ENCODE results near the gene AJAP1.

Gene AJAP1

DNA sequence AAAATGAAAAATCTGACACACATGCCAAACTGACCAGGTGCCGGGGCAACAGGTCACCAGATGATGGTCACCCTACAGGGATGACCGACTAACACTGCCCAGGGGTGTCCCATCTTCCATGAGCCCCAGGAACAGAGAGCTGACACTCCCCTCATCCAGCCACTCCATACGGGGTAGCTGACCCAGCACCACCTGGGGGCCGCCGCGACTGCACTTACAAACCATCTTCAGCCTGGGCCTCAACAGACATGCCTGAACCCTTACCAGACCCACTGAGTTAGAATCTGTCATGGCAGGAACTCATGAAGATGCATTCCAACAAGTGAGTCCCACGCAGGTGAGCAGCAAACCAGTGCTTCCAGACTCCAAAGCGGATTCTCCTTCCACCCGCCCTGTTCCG lies 31.6 kb upstream of the AJAP1 start:
- FAIRE-seq: no peak
- TF ChIP-seq, protein P1, sequence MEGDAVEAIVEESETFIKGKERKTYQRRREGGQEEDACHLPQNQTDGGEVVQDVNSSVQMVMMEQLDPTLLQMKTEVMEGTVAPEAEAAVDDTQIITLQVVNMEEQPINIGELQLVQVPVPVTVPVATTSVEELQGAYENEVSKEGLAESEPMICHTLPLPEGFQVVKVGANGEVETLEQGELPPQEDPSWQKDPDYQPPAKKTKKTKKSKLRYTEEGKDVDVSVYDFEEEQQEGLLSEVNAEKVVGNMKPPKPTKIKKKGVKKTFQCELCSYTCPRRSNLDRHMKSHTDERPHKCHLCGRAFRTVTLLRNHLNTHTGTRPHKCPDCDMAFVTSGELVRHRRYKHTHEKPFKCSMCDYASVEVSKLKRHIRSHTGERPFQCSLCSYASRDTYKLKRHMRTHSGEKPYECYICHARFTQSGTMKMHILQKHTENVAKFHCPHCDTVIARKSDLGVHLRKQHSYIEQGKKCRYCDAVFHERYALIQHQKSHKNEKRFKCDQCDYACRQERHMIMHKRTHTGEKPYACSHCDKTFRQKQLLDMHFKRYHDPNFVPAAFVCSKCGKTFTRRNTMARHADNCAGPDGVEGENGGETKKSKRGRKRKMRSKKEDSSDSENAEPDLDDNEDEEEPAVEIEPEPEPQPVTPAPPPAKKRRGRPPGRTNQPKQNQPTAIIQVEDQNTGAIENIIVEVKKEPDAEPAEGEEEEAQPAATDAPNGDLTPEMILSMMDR (IDR thresholded peaks at IDR 0.05; ENCODE audit: insufficient read depth, missing control alignments): no peak

DNA sequence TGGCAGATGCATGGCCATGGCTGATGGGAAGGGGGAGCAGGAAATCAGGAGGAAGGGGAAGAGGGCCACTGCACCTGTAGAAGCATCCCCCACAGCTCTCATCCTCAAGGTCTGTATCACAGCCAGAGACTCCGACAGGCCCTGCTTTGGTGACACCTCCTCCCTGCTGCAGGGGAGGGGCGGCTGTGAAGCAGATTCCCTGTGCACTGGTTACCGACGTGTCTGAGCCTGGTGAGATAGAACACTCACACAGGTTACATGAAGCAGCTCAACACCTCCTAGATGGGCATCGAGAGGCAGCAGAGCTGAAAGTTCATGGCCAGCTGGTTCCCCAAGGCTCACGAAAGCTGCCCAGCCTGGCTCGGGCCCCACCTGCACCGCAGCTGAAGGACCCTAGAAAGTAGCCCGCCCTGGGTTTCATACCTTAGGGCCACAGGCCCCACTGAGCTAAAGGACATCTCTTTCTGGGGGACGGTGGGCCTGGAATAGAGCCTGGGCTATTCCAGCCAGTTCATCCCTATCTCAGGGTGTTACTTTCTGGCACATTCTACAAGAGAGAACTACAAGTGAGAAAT lies 30.2 kb upstream of the AJAP1 start:
- no peak for DNase-seq (ENCODE audit: insufficient read length, low spot score)
- TF ChIP-seq, protein P1 (IDR thresholded peaks at IDR 0.05; ENCODE audit: insufficient read depth, missing control alignments): no peak
- no peak for FAIRE-seq

More for the DNA sequence above, 31.6 kb upstream of the AJAP1 start:
- no peak for DNase-seq (ENCODE audit: insufficient read length, low spot score)

DNA sequence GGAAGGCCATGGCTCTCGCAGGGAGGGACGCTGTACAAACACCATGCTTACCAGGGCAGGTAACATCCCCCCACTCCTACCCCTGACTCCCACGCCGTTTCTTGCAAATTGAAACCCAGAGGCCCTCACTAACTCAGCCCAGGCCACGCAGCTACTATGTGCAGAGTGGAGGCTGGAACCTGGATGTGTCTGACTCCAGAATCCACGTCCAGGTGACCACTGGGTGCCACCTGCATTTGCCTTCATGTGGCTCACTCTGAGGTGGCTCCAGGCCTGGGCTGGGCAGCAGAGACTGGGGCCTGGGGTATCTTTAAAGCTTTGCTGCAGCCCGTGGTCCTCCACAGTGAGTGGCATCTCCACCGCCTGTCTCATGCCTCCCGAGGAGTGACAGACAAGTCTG lies 29.6 kb upstream of the AJAP1 start:
- no peak for DNase-seq (ENCODE audit: insufficient read length, low spot score)
- FAIRE-seq: no peak
- TF ChIP-seq, protein P1 (IDR thresholded peaks at IDR 0.05; ENCODE audit: insufficient read depth, missing control alignments): no peak

DNA sequence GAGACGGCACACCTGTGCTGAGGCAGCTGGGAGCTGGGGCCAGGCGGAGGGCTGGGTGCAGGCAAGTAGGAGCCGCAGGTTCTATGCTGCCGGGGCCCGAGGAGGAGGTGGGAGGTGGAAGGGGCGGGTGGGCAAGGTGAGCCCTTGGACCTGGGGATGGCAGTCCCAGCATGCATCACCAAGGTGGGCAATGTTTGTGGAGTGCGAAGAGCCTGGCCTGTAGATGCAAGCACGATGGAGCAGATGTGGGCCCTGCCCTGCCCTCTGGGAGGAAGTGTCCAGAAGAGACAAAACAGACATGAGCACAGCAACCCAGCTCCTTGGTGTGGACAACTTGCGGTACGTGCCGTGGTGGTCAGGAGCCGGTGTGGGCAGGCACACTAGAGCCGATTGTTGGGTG lies 28.3 kb upstream of the AJAP1 start:
- TF ChIP-seq, protein P1 (IDR thresholded peaks at IDR 0.05; ENCODE audit: insufficient read depth, missing control alignments): no peak
- no peak for FAIRE-seq
- DNase-seq (ENCODE audit: insufficient read length, low spot score): no peak

DNA sequence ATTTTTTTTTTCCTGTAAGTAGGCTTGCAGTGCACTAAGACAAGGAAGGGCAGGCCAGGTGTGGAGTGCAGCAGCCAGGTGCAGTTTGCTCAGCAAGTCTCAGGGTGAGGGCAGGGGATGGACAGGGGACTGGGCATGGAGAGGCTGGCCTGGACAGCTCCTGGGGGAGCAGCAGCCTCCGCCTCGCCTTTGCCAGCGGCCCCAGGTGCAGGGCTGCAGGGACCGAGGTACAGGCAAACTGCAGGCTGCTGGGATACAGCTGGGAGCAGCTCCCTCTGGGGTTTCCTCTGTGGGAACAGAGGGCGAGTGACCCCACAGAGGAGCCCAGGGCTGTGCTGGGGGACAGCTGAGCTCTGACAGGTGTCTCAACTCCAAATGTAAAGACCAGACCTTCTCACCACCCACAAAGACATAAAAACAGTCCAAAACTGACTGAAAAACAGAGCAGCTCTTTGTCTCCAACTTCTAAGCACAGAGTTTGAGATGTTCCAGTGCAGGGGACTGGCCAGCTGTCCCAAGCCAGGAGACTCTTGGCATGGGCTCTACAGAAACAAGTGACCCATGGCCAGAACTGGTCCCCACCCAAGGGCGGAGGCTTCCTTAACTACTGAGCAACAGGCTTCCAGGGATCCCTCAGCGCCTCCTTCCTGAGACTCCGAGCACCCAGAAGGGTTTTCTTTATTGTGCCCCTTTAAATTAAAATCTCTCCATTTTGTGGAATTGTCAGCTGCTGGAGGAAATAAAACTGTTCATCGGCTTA lies 27.7 kb upstream of the AJAP1 start:
- FAIRE-seq (no peak), DNase-seq (ENCODE audit: insufficient read length, low spot score) (no peak)
- TF ChIP-seq, protein P1 (IDR thresholded peaks at IDR 0.05; ENCODE audit: insufficient read depth, missing control alignments): no peak

DNA sequence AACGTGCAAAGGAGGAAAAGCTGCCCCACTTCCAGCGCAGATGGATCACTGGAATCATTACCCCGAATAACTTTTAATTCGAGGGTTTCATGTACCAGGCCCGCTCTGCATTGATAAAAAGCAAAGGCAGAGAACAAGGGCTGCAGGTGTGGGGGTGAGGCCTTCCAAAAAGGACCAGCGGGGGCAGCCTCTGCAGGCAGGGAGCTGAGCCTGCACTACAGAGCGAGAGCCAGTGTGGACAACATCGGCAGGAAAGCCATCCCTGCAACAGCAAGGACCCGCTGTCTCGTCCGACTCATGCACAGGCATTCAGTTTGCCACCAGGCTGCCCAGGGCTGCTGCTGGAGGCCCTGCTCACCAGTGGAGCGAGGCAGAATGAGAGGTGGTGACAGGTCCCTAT lies 27.1 kb upstream of the AJAP1 start:
- TF ChIP-seq, protein P1 (IDR thresholded peaks at IDR 0.05; ENCODE audit: insufficient read depth, missing control alignments): no peak
- FAIRE-seq (no peak), DNase-seq (ENCODE audit: insufficient read length, low spot score) (no peak)

DNA sequence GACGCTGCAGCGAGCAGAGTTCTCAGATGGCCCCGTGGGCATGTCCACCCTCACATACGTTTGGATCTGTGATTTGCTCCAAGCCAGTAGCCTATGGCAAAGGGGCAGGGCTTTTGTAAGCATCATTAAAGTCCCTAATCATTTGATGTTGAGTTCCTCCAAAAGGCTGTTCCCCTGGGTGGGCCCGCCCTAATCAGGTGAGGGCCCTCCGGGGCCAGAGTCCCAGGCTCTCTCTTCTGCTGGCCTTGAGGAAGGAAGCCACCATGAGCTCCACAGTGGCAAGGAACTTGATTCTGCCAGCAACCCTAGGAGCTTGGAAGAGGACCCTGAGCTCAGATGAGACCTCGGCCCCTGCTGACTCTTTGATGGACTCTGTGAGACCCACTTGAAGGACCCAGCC lies 25.4 kb upstream of the AJAP1 start:
- DNase-seq (ENCODE audit: insufficient read length, low spot score) (no peak), FAIRE-seq (no peak)
- TF ChIP-seq, protein P1 (IDR thresholded peaks at IDR 0.05; ENCODE audit: insufficient read depth, missing control alignments): no peak
